ENCODE measurements around the gene GPR63. TPM values are rescaled to one million over a fixed set of nuclear protein-coding genes. Genes with fewer than 3 reads are reported as not detected.

The GPR63 gene
- total and polyA plus RNA-seq, 2 donors (not counting 1 experiment from before 2014, with no cell fraction given), result 0.01 to 0.12 TPM

- ChIA-PET POLR2A (no interaction called here), CTCF (no interaction called here)
- Histone ChIP-seq H3K4me1 (ENCODE audit: control insufficient read depth in 2 of 2, insufficient read depth in 2 of 2, low read length in 2 of 2) (no peaks in the 10 kb centered on the region), H3K9ac (ENCODE audit: low read length) (no peak overlapping the region), H3K27ac (ENCODE audit: low read length in 2 of 2) (no peak overlapping the region), H3K9me3 (ENCODE audit: control extremely low read depth in 1 of 3, control insufficient read depth in 2 of 3, insufficient read depth in 1 of 3, low read length in 2 of 3) (peaks cover 0 to 3% (median 0%) of the 10 kb centered on the region in 3 donors), H3K27me3 (replicated peaks in 1 of 4; ENCODE audit: control extremely low read depth in 1 of 4, control insufficient read depth in 3 of 4, insufficient read depth in 4 of 4, low read length in 3 of 4) (no peaks in the 10 kb centered on the region), H3K36me3 (replicated peaks in 1 of 2; ENCODE audit: control extremely low read depth in 1 of 2, control insufficient read depth in 1 of 2, extremely low read depth in 1 of 2, insufficient read depth in 2 of 2, low read length in 1 of 2) (no peaks in the 10 kb centered on the region), H3K4me3 (ENCODE audit: control extremely low read depth in 1 of 5, extremely low read depth in 1 of 5, insufficient read depth in 1 of 5, low read depth in 2 of 5, low read length in 4 of 5) (no peak overlapping the region), H3K4me2 (replicated peaks; ENCODE audit: low read depth, low read length, poor library complexity, severe bottlenecking) (no peak overlapping the region), H2AFZ (ENCODE audit: insufficient read depth, low read depth, low read length, poor library complexity, severe bottlenecking) (no peak overlapping the region), H3K79me2 (ENCODE audit: control insufficient read depth, insufficient read depth, low read length) (no peaks in the 10 kb centered on the region), H4K20me1 (ENCODE audit: control insufficient read depth, insufficient read depth, low read length, poor library complexity, severe bottlenecking) (no peaks in the 10 kb centered on the region)
- Mint-ChIP-seq H3K27ac (no peak overlapping the region), H3K4me3 (no peak overlapping the region), H3K4me1 (no peaks in the 10 kb centered on the region), H3K9me3 (ENCODE audit: insufficient read depth) (no peaks in the 10 kb centered on the region), H3K27me3 (peaks cover 7% of the 10 kb centered on the region)
- intact Hi-C loops (cut with micrococcal nuclease), result no loop called here
- ATAC-seq (ENCODE audit: low read depth) (no peak), DNase-seq (no peak)
- WGBS (ENCODE audit: insufficient coverage), result 79% methylated on average over 5 of the region's 5 CpGs
- TF ChIP-seq CTCF (IDR thresholded peaks at IDR 0.05), result no peak
These were observed 20.9 kb downstream of the GPR63 start for GRCh38 chr6:96816301-96816817.

- no peaks in the 10 kb centered on the region for H3K4me1 ChIP-seq (ENCODE audit: control insufficient read depth in 2 of 2, insufficient read depth in 2 of 2, low read length in 2 of 2)
- ChIA-PET POLR2A (no interaction called here), CTCF (no interaction called here)
- no peak overlapping the region for H3K4me3 ChIP-seq (ENCODE audit: control extremely low read depth in 1 of 5, extremely low read depth in 1 of 5, insufficient read depth in 1 of 5, low read depth in 2 of 5, low read length in 4 of 5)
- H3K27me3 ChIP-seq (replicated peaks in 1 of 4; ENCODE audit: control extremely low read depth in 1 of 4, control insufficient read depth in 3 of 4, insufficient read depth in 4 of 4, low read length in 3 of 4), result no peaks in the 10 kb centered on the region
- H3K9me3 Mint-ChIP-seq (ENCODE audit: insufficient read depth), result no peaks in the 10 kb centered on the region
- WGBS (ENCODE audit: insufficient coverage), result 100% methylated on average over 1 of the region's 1 CpG
- intact Hi-C loops (cut with micrococcal nuclease), result no loop called here
- H3K36me3 ChIP-seq (replicated peaks in 1 of 2; ENCODE audit: control extremely low read depth in 1 of 2, control insufficient read depth in 1 of 2, extremely low read depth in 1 of 2, insufficient read depth in 2 of 2, low read length in 1 of 2), result no peaks in the 10 kb centered on the region
- no peak overlapping the region for H3K4me3 Mint-ChIP-seq
- H3K4me2 ChIP-seq (replicated peaks; ENCODE audit: low read depth, low read length, poor library complexity, severe bottlenecking), result no peak overlapping the region
- no peak for DNase-seq
- no peak overlapping the region for H3K27ac Mint-ChIP-seq
- H3K9ac ChIP-seq (ENCODE audit: low read length), result no peak overlapping the region
- no peak for TF ChIP-seq EZH2 (IDR thresholded peaks at IDR 0.05; ENCODE audit: borderline replicate concordance, insufficient read depth, low read depth, low read length, poor library complexity, severe bottlenecking)
- TF ChIP-seq CTCF (IDR thresholded peaks at IDR 0.05), result no peak
- H2AFZ ChIP-seq (ENCODE audit: insufficient read depth, low read depth, low read length, poor library complexity, severe bottlenecking), result no peak overlapping the region
- H3K4me1 Mint-ChIP-seq, result no peaks in the 10 kb centered on the region
- no peaks in the 10 kb centered on the region for H3K79me2 ChIP-seq (ENCODE audit: control insufficient read depth, insufficient read depth, low read length)
- H4K20me1 ChIP-seq (ENCODE audit: control insufficient read depth, insufficient read depth, low read length, poor library complexity, severe bottlenecking), result no peaks in the 10 kb centered on the region
- ATAC-seq (ENCODE audit: low read depth), result no peak
- H3K27me3 Mint-ChIP-seq, result peaks cover 7% of the 10 kb centered on the region
- peaks cover 0 to 3% (median 0%) of the 10 kb centered on the region in 3 donors for H3K9me3 ChIP-seq (ENCODE audit: control extremely low read depth in 1 of 3, control insufficient read depth in 2 of 3, insufficient read depth in 1 of 3, low read length in 2 of 3)
- no peak overlapping the region for H3K27ac ChIP-seq (ENCODE audit: low read length in 2 of 2)
These were observed 22.7 kb downstream of the GPR63 start for GRCh38 chr6:96814625-96815024.

Measured in B cell (primary cell).